B cell (primary cell): ENCODE measurements around the gene DQX1. TPM values are rescaled to one million over a fixed set of nuclear protein-coding genes. Genes with fewer than 3 reads are reported as not detected.

Experiments used
- ATAC-seq: fragments of 200-7000 bp; cut with Tn5 transposase; one replicate; pipeline ENCODE4 v1.10.0; 2021; ENCODE audit warnings: low read depth, mild to moderate bottlenecking, moderate number of reproducible peaks, moderate library complexity
- CTCF ChIA-PET: fragments of 350-600 bp; sonication (Branson Sonifier 250); formaldehyde crosslinking; loops from one replicate; lab custom pipeline; 2021; ENCODE audit warnings: antibody characterized with exemption, inconsistent platforms; lab: Charles Lee
- POLR2A ChIA-PET: fragments of 350-600 bp; sonication (Branson Sonifier 250); formaldehyde crosslinking; loops from one replicate; lab custom pipeline; 2021; ENCODE audit warnings: antibody characterized with exemption; lab: Charles Lee
- DNase-seq: peaks from one replicate; pipeline ENCODE4 v3.0.0; 2013
- H2AFZ ChIP-seq: 2 replicates; pipeline ENCODE4 v1.6.1; 2012; ENCODE audit warnings: mild to moderate bottlenecking, low read depth, low read length; ENCODE audit not compliant: insufficient read depth, poor library complexity, severe bottlenecking
- H3K27ac ChIP-seq, 2 donors: 1 replicate in 1 of 2; 2 replicates in 1 of 2; pipeline ENCODE4 v1.5.1; 2012 to 2013; ENCODE audit warnings: low read length in 2 of 2, mild to moderate bottlenecking in 2 of 2, moderate library complexity in 1 of 2
- H3K27me3 ChIP-seq, 4 experiments: fragments of 200-600 bp in 1 of 4; sonication (generic) in 1 of 4; replicated peaks in 1 of 4; 1 replicate in 2 of 4; 2 replicates in 2 of 4; pipeline versions ENCODE4 v1.6.1 to v1.7.0; 2013 to 2016; ENCODE audit warnings: low read length in 3 of 4, mild to moderate bottlenecking in 2 of 4, mixed read lengths in 1 of 4, moderate library complexity in 1 of 4; ENCODE audit not compliant: insufficient read depth in 4 of 4, control insufficient read depth in 3 of 4; ENCODE audit errors: control extremely low read depth in 1 of 4
- H3K36me3 ChIP-seq, 2 experiments: replicated peaks in 1 of 2; 1 replicate in 1 of 2; 2 replicates in 1 of 2; pipeline versions ENCODE4 v1.6.1 to v1.7.1; 2013; ENCODE audit warnings: low read length in 1 of 2; ENCODE audit not compliant: insufficient read depth in 2 of 2, control insufficient read depth in 1 of 2; ENCODE audit errors: control extremely low read depth in 1 of 2, extremely low read depth in 1 of 2
- H3K4me1 ChIP-seq, 2 donors: fragments of 200-600 bp in 1 of 2; sonication (generic) in 1 of 2; 1 replicate in 1 of 2; 2 replicates in 1 of 2; pipeline versions ENCODE4 v1.5.1 to v1.6.1; 2013 to 2017; ENCODE audit warnings: low read length in 2 of 2; ENCODE audit not compliant: control insufficient read depth in 2 of 2, insufficient read depth in 2 of 2
- H3K4me2 ChIP-seq: replicated peaks from 2 replicates; pipeline ENCODE3; 2012; ENCODE audit warnings: mild to moderate bottlenecking, low read depth, low read length; ENCODE audit not compliant: poor library complexity, severe bottlenecking
- H3K4me3 ChIP-seq, 5 experiments: fragments of 200-600 bp in 1 of 5; sonication (generic) in 1 of 5; 1 replicate in 3 of 5; 2 replicates in 2 of 5; pipeline versions ENCODE4 v1.5.1 to v1.7.0; 2011 to 2016; ENCODE audit warnings: low read length in 4 of 5, mild to moderate bottlenecking in 4 of 5, low read depth in 2 of 5, control low read depth in 1 of 5, moderate library complexity in 1 of 5; ENCODE audit not compliant: insufficient read depth in 1 of 5; ENCODE audit errors: control extremely low read depth in 1 of 5, extremely low read depth in 1 of 5
- H3K79me2 ChIP-seq: fragments of 200-600 bp; sonication (generic); one replicate; pipeline ENCODE4 v1.6.0; 2016; ENCODE audit warnings: low read length; ENCODE audit not compliant: control insufficient read depth, insufficient read depth
- H3K9ac ChIP-seq: fragments of 200-600 bp; sonication (generic); 2 replicates; pipeline ENCODE4 v1.6.1; 2017; ENCODE audit warnings: mild to moderate bottlenecking, low read length, moderate library complexity
- H3K9me3 ChIP-seq, 3 donors: one replicate each; pipeline versions ENCODE4 v1.6.1 to v1.7.1; 2013; ENCODE audit warnings: low read length in 2 of 3; ENCODE audit not compliant: control insufficient read depth in 2 of 3, insufficient read depth in 1 of 3; ENCODE audit errors: control extremely low read depth in 1 of 3
- H4K20me1 ChIP-seq: 2 replicates; pipeline ENCODE4 v1.6.0; 2012; ENCODE audit warnings: mild to moderate bottlenecking, low read length; ENCODE audit not compliant: insufficient read depth, control insufficient read depth, poor library complexity, severe bottlenecking
- H3K27ac Mint-ChIP-seq: one replicate; pipeline ENCODE4 v1.8.0; 2021; ENCODE audit warnings: mixed read lengths
- H3K27me3 Mint-ChIP-seq: one replicate; pipeline ENCODE4 v1.8.0; 2021; ENCODE audit warnings: mixed read lengths
- H3K4me1 Mint-ChIP-seq: one replicate; pipeline ENCODE4 v1.8.0; 2021; ENCODE audit warnings: mixed read lengths
- H3K4me3 Mint-ChIP-seq: one replicate; pipeline ENCODE4 v1.8.0; 2021; ENCODE audit warnings: mixed read lengths
- H3K9me3 Mint-ChIP-seq: one replicate; pipeline ENCODE4 v1.8.0; 2022; ENCODE audit warnings: mixed read lengths; ENCODE audit not compliant: insufficient read depth
- EZH2 ChIP-seq: IDR thresholded peaks from 2 replicates; pipeline ENCODE4 v1.6.1; 2012; ENCODE audit warnings: borderline replicate concordance, low read depth, mild to moderate bottlenecking, moderate library complexity, low read length; ENCODE audit not compliant: insufficient read depth, poor library complexity, severe bottlenecking
- WGBS: methylation state at CpG from one replicate; pipeline ENCODE4 v1.1.5; 2013; ENCODE audit warnings: missing lambda C conversion rate; ENCODE audit not compliant: insufficient coverage; 5-methylcytosine and 5-hydroxymethylcytosine counted together
- intact Hi-C: fragments of 100-400 bp; cut with micrococcal nuclease; formaldehyde crosslinking; loops from one replicate; pipeline ENCODE4 v1.10.0; 2022
- polyA plus RNA-seq: library from polyadenylated mRNA; depleted of rRNA; stranded (reverse); fragments of >200 nt; gene quantifications from 2 replicates; pipeline ENCODE4 v1.2.3, GENCODE V29; 2012
- total RNA-seq, 2 donors: library from RNA; stranded (reverse); fragments of 120-200 nt in 1 of 2; gene quantifications; 1 replicate in 1 of 2; 2 replicates in 1 of 2; pipeline versions ENCODE4 v1.2.3 to v1.2.4, GENCODE V29; 2013 to 2022
- TF ChIP-seq, protein P1 (sequence below): fragments of 200-600 bp; IDR thresholded peaks from one replicate; pipeline ENCODE4 v1.8.0; 2022; ENCODE audit warnings: antibody characterized with exemption, mild to moderate bottlenecking

The DQX1 gene
- total and polyA plus RNA-seq, 2 donors (not counting 1 experiment from before 2014, with no cell fraction given): 0.46 to 0.57 TPM

DNA sequence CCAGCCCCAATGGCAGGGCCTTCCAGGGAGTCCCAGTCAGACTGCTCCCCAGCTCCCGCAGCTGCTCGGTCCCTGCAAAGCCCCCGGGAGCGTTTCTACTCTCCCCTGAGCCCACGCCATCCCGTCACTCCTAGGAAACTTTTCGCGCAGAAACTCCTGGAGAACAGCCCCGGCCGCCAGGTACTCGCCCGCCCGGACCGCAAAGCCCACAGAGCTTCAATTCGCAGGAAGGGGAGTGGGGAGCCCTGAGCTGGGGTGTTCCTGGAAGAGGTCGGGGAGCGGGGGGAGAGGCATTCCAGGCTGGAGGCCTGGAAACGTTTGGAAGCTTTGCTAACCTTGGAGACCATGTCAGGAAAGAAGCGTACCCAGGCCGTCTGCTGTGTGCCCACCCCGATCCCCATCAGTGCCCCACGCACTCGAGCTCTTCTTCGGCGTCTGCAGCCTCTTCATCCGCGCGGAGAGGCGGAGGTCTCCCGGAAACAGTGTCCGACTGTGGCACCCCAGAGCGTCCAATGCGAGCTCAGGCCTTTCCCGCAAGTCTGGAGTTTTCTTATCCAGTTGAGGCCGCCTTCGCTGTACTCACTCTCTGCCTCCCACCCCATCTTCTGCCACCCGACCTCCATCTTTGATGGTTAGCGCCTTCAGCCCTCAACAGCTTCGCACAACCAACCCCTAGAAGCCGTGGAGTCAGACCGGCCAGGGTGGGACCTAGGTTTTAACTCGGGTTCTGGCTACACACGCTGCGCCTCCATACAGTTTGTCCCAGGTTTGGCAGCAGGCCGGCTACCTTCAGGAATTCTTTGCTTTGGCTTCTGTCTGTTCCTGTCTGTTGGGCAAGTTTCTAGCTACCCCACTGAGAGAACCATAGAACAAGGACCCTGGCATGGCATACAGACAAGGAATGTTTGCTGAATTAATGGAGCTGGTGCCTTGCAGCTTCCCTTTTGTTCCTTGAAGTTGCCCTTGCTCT is 22.2 kb downstream of the DQX1 start:
- H3K4me3 ChIP-seq: peak overlapping the region in 4 of 5 experiments; percentile 46 to 67 (median 54)
- peaks cover 54% of the 10 kb centered on the region for H3K27me3 Mint-ChIP-seq
- ATAC-seq: no peak
- TF ChIP-seq, protein P1, sequence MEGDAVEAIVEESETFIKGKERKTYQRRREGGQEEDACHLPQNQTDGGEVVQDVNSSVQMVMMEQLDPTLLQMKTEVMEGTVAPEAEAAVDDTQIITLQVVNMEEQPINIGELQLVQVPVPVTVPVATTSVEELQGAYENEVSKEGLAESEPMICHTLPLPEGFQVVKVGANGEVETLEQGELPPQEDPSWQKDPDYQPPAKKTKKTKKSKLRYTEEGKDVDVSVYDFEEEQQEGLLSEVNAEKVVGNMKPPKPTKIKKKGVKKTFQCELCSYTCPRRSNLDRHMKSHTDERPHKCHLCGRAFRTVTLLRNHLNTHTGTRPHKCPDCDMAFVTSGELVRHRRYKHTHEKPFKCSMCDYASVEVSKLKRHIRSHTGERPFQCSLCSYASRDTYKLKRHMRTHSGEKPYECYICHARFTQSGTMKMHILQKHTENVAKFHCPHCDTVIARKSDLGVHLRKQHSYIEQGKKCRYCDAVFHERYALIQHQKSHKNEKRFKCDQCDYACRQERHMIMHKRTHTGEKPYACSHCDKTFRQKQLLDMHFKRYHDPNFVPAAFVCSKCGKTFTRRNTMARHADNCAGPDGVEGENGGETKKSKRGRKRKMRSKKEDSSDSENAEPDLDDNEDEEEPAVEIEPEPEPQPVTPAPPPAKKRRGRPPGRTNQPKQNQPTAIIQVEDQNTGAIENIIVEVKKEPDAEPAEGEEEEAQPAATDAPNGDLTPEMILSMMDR: no peak
- TF ChIP-seq EZH2: no peak
- 62% methylated on average over 45 of the region's 45 CpGs for WGBS
- POLR2A ChIA-PET: interaction anchor here (0.5 to 1.6 kb wide), 5 partner anchors 46 to 680 kb away, joined by 3 to 6 read pairs (median 3); partner anchors contain the start of gene WBP1
- H3K9me3 Mint-ChIP-seq: no peaks in the 10 kb centered on the region
- H3K4me2 ChIP-seq: peak overlapping the region; percentile 94
- CTCF ChIA-PET: interaction anchor here (0.8 to 8.1 kb wide), 11 partner anchors 8 to 84 kb away, joined by 3 to 111 read pairs (median 4); partner anchors contain the start of genes AUP1, CCDC142, TLX2 and TTC31
- peaks cover 74% of the 10 kb centered on the region for H3K4me1 Mint-ChIP-seq
- no peak overlapping the region for H3K27ac ChIP-seq
- H3K9me3 ChIP-seq: peaks cover 0 to 23% (median 0%) of the 10 kb centered on the region in 3 donors
- intact Hi-C loops: loop anchor here (1.0 kb wide), 1 partner anchor 84 kb away; no protein-coding TSS in a partner anchor
- peak overlapping the region; percentile 81 for H3K27ac Mint-ChIP-seq
- peaks cover 0 to 10% of the 10 kb centered on the region in 2 experiments for H3K36me3 ChIP-seq
- DNase-seq: no peak
- H3K79me2 ChIP-seq: peaks cover 8% of the 10 kb centered on the region
- H2AFZ ChIP-seq: peak overlapping the region; percentile 73
- H4K20me1 ChIP-seq: no peaks in the 10 kb centered on the region
- H3K27me3 ChIP-seq: peaks cover 0 to 71% (median 29%) of the 10 kb centered on the region in 4 experiments
- H3K4me3 Mint-ChIP-seq: peak overlapping the region; percentile 86
- H3K4me1 ChIP-seq: peaks cover 53 to 56% of the 10 kb centered on the region in 2 donors
- H3K9ac ChIP-seq: peak overlapping the region; percentile 67
